ENCODE results near the gene LRRC4. TPM values are rescaled to one million over a fixed set of nuclear protein-coding genes. Genes with fewer than 3 reads are reported as not detected.

LRRC4 gene
- polyA plus RNA-seq, 1 donor: 2.1 TPM

- Histone ChIP-seq H3K4me1 (ENCODE audit: control insufficient read depth, insufficient read depth, low read length) (no peaks in the 10 kb centered on the region), H3K27me3 (ENCODE audit: control insufficient read depth, insufficient read depth, low read length) (no peaks in the 10 kb centered on the region), H3K9me3 (ENCODE audit: control insufficient read depth, low read depth, low read length) (peaks cover 9% of the 10 kb centered on the region), H3K27ac (ENCODE audit: low read length) (no peak overlapping the region), H3K36me3 (ENCODE audit: control insufficient read depth, insufficient read depth, low read length) (peaks cover 4% of the 10 kb centered on the region), H3K4me3 (ENCODE audit: low read length) (no peak overlapping the region)
- no peak for DNase-seq
- 80% methylated on average over 1 of the region's 4 CpGs for WGBS (ENCODE audit: insufficient coverage, low lambda C conversion rate)
These were observed 49.3 kb downstream of the LRRC4 start for GRCh38 chr7:127981965-127982364.

GRCh38 chr7:127980901-127981300, 50.3 kb downstream of the LRRC4 start:
- Histone ChIP-seq H3K4me3 (ENCODE audit: low read length) (no peak overlapping the region), H3K9me3 (ENCODE audit: control insufficient read depth, low read depth, low read length) (peaks cover 9% of the 10 kb centered on the region), H3K27me3 (ENCODE audit: control insufficient read depth, insufficient read depth, low read length) (no peaks in the 10 kb centered on the region), H3K36me3 (ENCODE audit: control insufficient read depth, insufficient read depth, low read length) (peaks cover 9% of the 10 kb centered on the region), H3K4me1 (ENCODE audit: control insufficient read depth, insufficient read depth, low read length) (no peaks in the 10 kb centered on the region), H3K27ac (ENCODE audit: low read length) (no peak overlapping the region)
- DNase-seq: no peak
- no CpG with 5 or more reads among the region's 1 CpG for WGBS (ENCODE audit: insufficient coverage, low lambda C conversion rate)

GRCh38 chr7:127979728-127980126, 51.5 kb downstream of the LRRC4 start:
- H3K36me3 ChIP-seq (ENCODE audit: control insufficient read depth, insufficient read depth, low read length): peaks cover 9% of the 10 kb centered on the region
- no peak for DNase-seq
- H3K9me3 ChIP-seq (ENCODE audit: control insufficient read depth, low read depth, low read length): peaks cover 9% of the 10 kb centered on the region
- H3K4me1 ChIP-seq (ENCODE audit: control insufficient read depth, insufficient read depth, low read length): no peaks in the 10 kb centered on the region
- H3K27me3 ChIP-seq (ENCODE audit: control insufficient read depth, insufficient read depth, low read length): no peaks in the 10 kb centered on the region
- H3K4me3 ChIP-seq (ENCODE audit: low read length): no peak overlapping the region
- H3K27ac ChIP-seq (ENCODE audit: low read length): no peak overlapping the region

GRCh38 chr7:127979113-127979727, 52.0 kb downstream of the LRRC4 start:
- Histone ChIP-seq H3K36me3 (ENCODE audit: control insufficient read depth, insufficient read depth, low read length) (peaks cover 9% of the 10 kb centered on the region), H3K27ac (ENCODE audit: low read length) (no peak overlapping the region), H3K4me1 (ENCODE audit: control insufficient read depth, insufficient read depth, low read length) (no peaks in the 10 kb centered on the region), H3K27me3 (ENCODE audit: control insufficient read depth, insufficient read depth, low read length) (no peaks in the 10 kb centered on the region), H3K4me3 (ENCODE audit: low read length) (no peak overlapping the region), H3K9me3 (ENCODE audit: control insufficient read depth, low read depth, low read length) (peaks cover 9% of the 10 kb centered on the region)
- WGBS (ENCODE audit: insufficient coverage, low lambda C conversion rate): 83% methylated on average over 2 of the region's 9 CpGs
- no peak for DNase-seq

GRCh38 chr7:127978421-127978820, 52.8 kb downstream of the LRRC4 start:
- no peak overlapping the region for H3K27ac ChIP-seq (ENCODE audit: low read length)

More at GRCh38 chr7:127978421-127978820, 52.8 kb downstream of the LRRC4 start:
- peaks cover 9% of the 10 kb centered on the region for H3K9me3 ChIP-seq (ENCODE audit: control insufficient read depth, low read depth, low read length)
- H3K36me3 ChIP-seq (ENCODE audit: control insufficient read depth, insufficient read depth, low read length): peaks cover 9% of the 10 kb centered on the region
- H3K4me1 ChIP-seq (ENCODE audit: control insufficient read depth, insufficient read depth, low read length): no peaks in the 10 kb centered on the region
- no peak overlapping the region for H3K4me3 ChIP-seq (ENCODE audit: low read length)
- no peaks in the 10 kb centered on the region for H3K27me3 ChIP-seq (ENCODE audit: control insufficient read depth, insufficient read depth, low read length)
- DNase-seq: no peak
- no CpG with 5 or more reads among the region's 4 CpGs for WGBS (ENCODE audit: insufficient coverage, low lambda C conversion rate)

Other genes starting within 250 kb of the LRRC4 start
- 0.01 TPM for gene LEP, start 209.8 kb upstream of the LRRC4 start, polyA plus RNA-seq